SK-N-SH (cell line): Measurements from ENCODE around the gene TUFT1. TPM values are rescaled to one million over a fixed set of nuclear protein-coding genes. Genes with fewer than 3 reads are reported as not detected.

Experiments
- CTCF ChIA-PET: fragments of 300-600, 350-600 bp; formaldehyde crosslinking; extraction: SDS; loops from one replicate; lab custom pipeline; 2021; lab: Yijun Ruan, JAX
- POLR2A ChIA-PET: fragments of 350-600 bp; sonication (Branson Sonifier 250); formaldehyde crosslinking; extraction: SDS; loops from one replicate; lab custom pipeline; 2020; ENCODE audit warnings: antibody characterized with exemption, inconsistent platforms; lab: Yijun Ruan, JAX
- DNase-seq: peaks from one replicate; pipeline ENCODE4 v3.0.0; 2012
- H2AFZ ChIP-seq: fragments of 200-600 bp; sonication (generic); 2 replicates; pipeline ENCODE4 v1.8.1; 2016; ENCODE audit warnings: antibody characterized with exemption, mild to moderate bottlenecking, low read depth
- H3F3A ChIP-seq: fragments of 200-600 bp; sonication (generic); replicated peaks from 2 replicates; pipeline ENCODE3; 2016; ENCODE audit warnings: antibody characterized with exemption, mild to moderate bottlenecking; ENCODE audit not compliant: insufficient read depth
- H3K27ac ChIP-seq, 2 experiments: fragments of 200-500 bp in 1 of 2; fragments of 200-600 bp in 1 of 2; sonication (Bioruptor generic) in 1 of 2; sonication (generic), shearing (Covaris generic) in 1 of 2; 2 replicates each; pipeline versions ENCODE4 v1.5.1 to v1.6.1; 2014 to 2016; ENCODE audit warnings: low read depth in 2 of 2, inconsistent platforms in 1 of 2, low read length in 1 of 2, mild to moderate bottlenecking in 1 of 2, mixed read lengths in 1 of 2
- H3K27me3 ChIP-seq: fragments of 200-600 bp; sonication (generic), shearing (Covaris generic); 2 replicates; pipeline ENCODE4 v1.6.1; 2016; ENCODE audit warnings: mixed run types; ENCODE audit not compliant: insufficient read depth
- H3K36me3 ChIP-seq, 2 experiments: fragments of 200-500 bp in 1 of 2; fragments of 200-600 bp in 1 of 2; sonication (Bioruptor generic) in 1 of 2; sonication (generic) in 1 of 2; replicated peaks in 1 of 2; 2 replicates each; pipeline versions ENCODE3 to v1.5.1; 2014 to 2016; ENCODE audit warnings: low read length in 1 of 2, mild to moderate bottlenecking in 1 of 2; ENCODE audit not compliant: insufficient read depth in 2 of 2, control insufficient read depth in 1 of 2
- H3K4me1 ChIP-seq, 2 experiments: fragments of 200-500 bp in 1 of 2; fragments of 200-600 bp in 1 of 2; sonication (Bioruptor generic) in 1 of 2; sonication (generic), shearing (Covaris generic) in 1 of 2; 2 replicates each; pipeline versions ENCODE4 v1.5.1 to v1.6.1; 2014 to 2016; ENCODE audit warnings: low read depth in 1 of 2, low read length in 1 of 2, mixed run types in 1 of 2; ENCODE audit not compliant: insufficient read depth in 2 of 2, control insufficient read depth in 1 of 2
- H3K4me2 ChIP-seq: fragments of 200-600 bp; sonication (generic), shearing (Covaris generic); 2 replicates; pipeline ENCODE4 v1.6.1; 2017; ENCODE audit warnings: mixed run types
- H3K4me3 ChIP-seq, 2 experiments: fragments of 200-500 bp in 1 of 2; fragments of 200-600 bp in 1 of 2; sonication (Bioruptor generic) in 1 of 2; sonication (generic), shearing (Covaris generic) in 1 of 2; 2 replicates each; pipeline versions ENCODE4 v1.5.1 to v1.8.1; 2014 to 2016; ENCODE audit warnings: low read depth in 2 of 2, inconsistent platforms in 1 of 2, low read length in 1 of 2, mild to moderate bottlenecking in 1 of 2, mixed read lengths in 1 of 2, moderate library complexity in 1 of 2
- H3K79me2 ChIP-seq: fragments of 200-600 bp; sonication (generic); 2 replicates; pipeline ENCODE4 v1.8.1; 2017; ENCODE audit warnings: mild to moderate bottlenecking; ENCODE audit not compliant: insufficient read depth
- H3K9ac ChIP-seq: fragments of 200-600 bp; sonication (generic); 2 replicates; pipeline ENCODE4 v1.6.1; 2017; ENCODE audit warnings: mixed run types
- H3K9me2 ChIP-seq: fragments of 200-600 bp; sonication (generic); 2 replicates; pipeline ENCODE4 v1.6.1; 2017; ENCODE audit warnings: mixed run types
- H3K9me3 ChIP-seq: fragments of 200-600 bp; sonication (generic); 2 replicates; pipeline ENCODE4 v1.6.1; 2017; ENCODE audit warnings: mixed run types, mild to moderate bottlenecking, moderate library complexity
- H4K20me1 ChIP-seq: fragments of 200-600 bp; sonication (generic); 2 replicates; pipeline ENCODE4 v1.6.1; 2017; ENCODE audit warnings: mild to moderate bottlenecking, mixed run types; ENCODE audit not compliant: insufficient read depth
- ELF1 ChIP-seq: IDR thresholded peaks from 2 replicates; pipeline ENCODE4 v1.4.0; 2012
- EP300 ChIP-seq, 2 experiments: IDR thresholded peaks; 2 replicates each; pipeline versions ENCODE4 v1.4.0 to v1.6.1; 2012; ENCODE audit warnings: borderline replicate concordance in 1 of 2, low read depth in 1 of 2, low read length in 1 of 2
- FOSL2 ChIP-seq: IDR thresholded peaks from 2 replicates; pipeline ENCODE4 v1.4.0; 2012; ENCODE audit warnings: low read depth, mild to moderate bottlenecking, moderate library complexity, borderline replicate concordance
- FOXJ3 ChIP-seq: sonication (generic); formaldehyde crosslinking; IDR thresholded peaks from 2 replicates; pipeline ENCODE4 v1.5.1; 2020; ENCODE audit warnings: mild to moderate bottlenecking, missing genetic modification reagents
- GATA2 ChIP-seq: sonication (generic); formaldehyde crosslinking; IDR thresholded peaks from 2 replicates; pipeline ENCODE4 v1.5.0; 2020; ENCODE audit warnings: mild to moderate bottlenecking, missing genetic modification reagents
- JUND ChIP-seq: IDR thresholded peaks from 2 replicates; pipeline ENCODE4 v1.4.0; 2012
- MXI1 ChIP-seq: IDR thresholded peaks from 2 replicates; pipeline ENCODE4 v1.6.1; 2012; ENCODE audit warnings: mild to moderate bottlenecking, low read depth, low read length, improper control_type of control experiment
- NRF1 ChIP-seq: IDR thresholded peaks from 2 replicates; pipeline ENCODE4 v1.6.1; 2012; ENCODE audit warnings: low read depth, mild to moderate bottlenecking, low read length
- PBX3 ChIP-seq: IDR thresholded peaks from 2 replicates; pipeline ENCODE4; 2012
- POLR2AphosphoS5 ChIP-seq: IDR thresholded peaks from 2 replicates; pipeline ENCODE4 v1.6.1; 2012; ENCODE audit warnings: low read depth, low read length
- RAD21 ChIP-seq: IDR thresholded peaks from 2 replicates; pipeline ENCODE4 v1.6.1; 2012; ENCODE audit warnings: mild to moderate bottlenecking, low read length
- RFX5 ChIP-seq: IDR thresholded peaks from 2 replicates; pipeline ENCODE4 v1.6.1; 2012; ENCODE audit warnings: mild to moderate bottlenecking, improper control_type of control experiment, low read length
- RXRA ChIP-seq: IDR thresholded peaks from 2 replicates; pipeline ENCODE4 v1.4.0; 2012; ENCODE audit warnings: low read depth, mild to moderate bottlenecking, borderline replicate concordance
- SIN3A ChIP-seq: IDR thresholded peaks from 2 replicates; pipeline ENCODE4 v1.6.1; 2012; ENCODE audit warnings: low read depth, mild to moderate bottlenecking, low read length, moderate library complexity, borderline replicate concordance
- TAF1 ChIP-seq: IDR thresholded peaks from 2 replicates; pipeline ENCODE4 v1.6.1; 2012; ENCODE audit warnings: low read depth, mild to moderate bottlenecking, low read length, moderate library complexity, borderline replicate concordance
- TEAD4 ChIP-seq: IDR thresholded peaks from 2 replicates; pipeline ENCODE4 v1.4.0; 2012; ENCODE audit warnings: mild to moderate bottlenecking, borderline replicate concordance; ENCODE audit not compliant: insufficient read depth
- YY1 ChIP-seq: IDR thresholded peaks from 2 replicates; pipeline ENCODE4 v1.4.0; 2012; ENCODE audit warnings: low read depth, mild to moderate bottlenecking
- WGBS: methylation state at CpG from one replicate; pipeline ENCODE4 v1.1.6; 2017; ENCODE audit warnings: low lambda C conversion rate; 5-methylcytosine and 5-hydroxymethylcytosine counted together
- polyA plus RNA-seq, 3 experiments: library from polyadenylated mRNA; depleted of rRNA; stranded (reverse); fragments of >200 nt; gene quantifications; 2 replicates each; pipeline ENCODE4 v1.2.3, GENCODE V29; 2012
- TF ChIP-seq, protein P1 (sequence below): fragments of 150-350 bp; IDR thresholded peaks from 2 replicates; pipeline ENCODE4 v1.6.1; 2017; ENCODE audit warnings: antibody characterized with exemption, low read length, low read depth, borderline replicate concordance
- TF ChIP-seq, protein P2 (sequence below): IDR thresholded peaks from 2 replicates; pipeline ENCODE4 v1.6.1; 2012; ENCODE audit warnings: mild to moderate bottlenecking, low read depth, low read length, moderate library complexity

TUFT1 gene
- polyA plus RNA-seq, 1 of the 3 experiments (the other 2 are of a cell fraction) = 20.6 TPM

DNA sequence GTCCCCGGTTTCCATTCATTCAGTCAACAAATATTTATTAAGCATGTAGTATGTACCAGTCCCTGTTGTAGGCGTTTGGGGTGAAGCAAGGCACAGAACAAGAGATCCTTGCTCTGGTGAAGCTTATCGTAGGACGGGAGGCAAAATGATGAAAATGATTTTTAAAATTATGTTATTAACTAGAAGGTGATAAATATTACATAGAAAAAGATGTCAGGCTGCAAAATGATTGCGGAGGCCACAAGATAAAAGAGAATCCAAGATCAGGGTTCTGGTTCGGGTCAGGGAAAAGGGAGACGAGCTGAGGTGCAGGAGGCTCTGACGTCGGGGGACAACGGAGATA, 29.5 kb upstream of the TUFT1 start:
- Histone ChIP-seq H3K36me3 (no peaks in the 10 kb centered on the region), H3K4me3 (peak overlapping the region; percentile 52 to 78), H3K9me3 (no peaks in the 10 kb centered on the region), H3K4me2 (peak overlapping the region; percentile 98), H3K9ac (peak overlapping the region; percentile 19; the same call in 1 of the 2 replicates), H3K9me2 (no peaks in the 10 kb centered on the region), H3F3A (peaks cover 9% of the 10 kb centered on the region), H2AFZ (peak overlapping the region; percentile 99; the same call in 1 of the 2 replicates), H3K79me2 (no peaks in the 10 kb centered on the region), H4K20me1 (no peaks in the 10 kb centered on the region), H3K4me1 (peaks cover 4 to 32% of the 10 kb centered on the region in 2 experiments; a peak in 1 of 4 replicates), H3K27me3 (peaks cover 15% of the 10 kb centered on the region; the same call in 1 of the 2 replicates), H3K27ac (peak overlapping the region; percentile 26 to 78; a peak in 3 of 4 replicates)
- TF ChIP-seq TAF1 = no peak
- no peak for TF ChIP-seq MXI1
- TF ChIP-seq FOXJ3 (CRISPR knock-in tag) = no peak
- no peak for TF ChIP-seq EP300 (IDR thresholded peaks at IDR 0.05; ENCODE audit: borderline replicate concordance in 1 of 2, low read depth in 1 of 2, low read length in 1 of 2)
- TF ChIP-seq PBX3 = no peak
- no peak for TF ChIP-seq ELF1
- TF ChIP-seq NRF1 = no peak
- no peak for TF ChIP-seq TEAD4
- TF ChIP-seq, protein P1, sequence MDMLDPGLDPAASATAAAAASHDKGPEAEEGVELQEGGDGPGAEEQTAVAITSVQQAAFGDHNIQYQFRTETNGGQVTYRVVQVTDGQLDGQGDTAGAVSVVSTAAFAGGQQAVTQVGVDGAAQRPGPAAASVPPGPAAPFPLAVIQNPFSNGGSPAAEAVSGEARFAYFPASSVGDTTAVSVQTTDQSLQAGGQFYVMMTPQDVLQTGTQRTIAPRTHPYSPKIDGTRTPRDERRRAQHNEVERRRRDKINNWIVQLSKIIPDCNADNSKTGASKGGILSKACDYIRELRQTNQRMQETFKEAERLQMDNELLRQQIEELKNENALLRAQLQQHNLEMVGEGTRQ = no peak
- TF ChIP-seq, protein P2, sequence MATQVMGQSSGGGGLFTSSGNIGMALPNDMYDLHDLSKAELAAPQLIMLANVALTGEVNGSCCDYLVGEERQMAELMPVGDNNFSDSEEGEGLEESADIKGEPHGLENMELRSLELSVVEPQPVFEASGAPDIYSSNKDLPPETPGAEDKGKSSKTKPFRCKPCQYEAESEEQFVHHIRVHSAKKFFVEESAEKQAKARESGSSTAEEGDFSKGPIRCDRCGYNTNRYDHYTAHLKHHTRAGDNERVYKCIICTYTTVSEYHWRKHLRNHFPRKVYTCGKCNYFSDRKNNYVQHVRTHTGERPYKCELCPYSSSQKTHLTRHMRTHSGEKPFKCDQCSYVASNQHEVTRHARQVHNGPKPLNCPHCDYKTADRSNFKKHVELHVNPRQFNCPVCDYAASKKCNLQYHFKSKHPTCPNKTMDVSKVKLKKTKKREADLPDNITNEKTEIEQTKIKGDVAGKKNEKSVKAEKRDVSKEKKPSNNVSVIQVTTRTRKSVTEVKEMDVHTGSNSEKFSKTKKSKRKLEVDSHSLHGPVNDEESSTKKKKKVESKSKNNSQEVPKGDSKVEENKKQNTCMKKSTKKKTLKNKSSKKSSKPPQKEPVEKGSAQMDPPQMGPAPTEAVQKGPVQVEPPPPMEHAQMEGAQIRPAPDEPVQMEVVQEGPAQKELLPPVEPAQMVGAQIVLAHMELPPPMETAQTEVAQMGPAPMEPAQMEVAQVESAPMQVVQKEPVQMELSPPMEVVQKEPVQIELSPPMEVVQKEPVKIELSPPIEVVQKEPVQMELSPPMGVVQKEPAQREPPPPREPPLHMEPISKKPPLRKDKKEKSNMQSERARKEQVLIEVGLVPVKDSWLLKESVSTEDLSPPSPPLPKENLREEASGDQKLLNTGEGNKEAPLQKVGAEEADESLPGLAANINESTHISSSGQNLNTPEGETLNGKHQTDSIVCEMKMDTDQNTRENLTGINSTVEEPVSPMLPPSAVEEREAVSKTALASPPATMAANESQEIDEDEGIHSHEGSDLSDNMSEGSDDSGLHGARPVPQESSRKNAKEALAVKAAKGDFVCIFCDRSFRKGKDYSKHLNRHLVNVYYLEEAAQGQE = no peak
- no peak for TF ChIP-seq GATA2 (CRISPR knock-in tag)
- TF ChIP-seq FOSL2 = no peak
- TF ChIP-seq RAD21 = no peak
- no peak for TF ChIP-seq RXRA
- no peak for TF ChIP-seq POLR2AphosphoS5
- TF ChIP-seq RFX5 = no peak
- TF ChIP-seq YY1 = no peak
- no peak for TF ChIP-seq SIN3A
- no peak for TF ChIP-seq JUND
- POLR2A ChIA-PET = interaction anchor here (0.7 to 1.5 kb wide), 5 partner anchors 17 to 326 kb away, joined by 3 to 10 read pairs (median 3); partner anchors contain the start of genes POGZ, TUFT1 and ZNF687
- WGBS = 40% methylated on average over 10 of the region's 10 CpGs
- CTCF ChIA-PET = interaction anchor here (0.7 to 2.1 kb wide), 8 partner anchors 12 to 170 kb away, joined by 3 to 5 read pairs (median 4); no protein-coding TSS in a partner anchor
- no peak for DNase-seq
